GM21390 (cell line): ENCODE data around the gene MAG.
"Not testable (repeated sequence)": the region's sequence is repeated elsewhere in the genome, so short reads cannot be mapped to it uniquely, and the experiment has no call there.

Source experiments
- ATAC-seq: cut with Tn5 transposase; IDR thresholded peaks from one replicate; pipeline ENCODE4 v1.9.1; 2021; ENCODE audit not compliant: unreplicated experiment

Gene MAG

DNA sequence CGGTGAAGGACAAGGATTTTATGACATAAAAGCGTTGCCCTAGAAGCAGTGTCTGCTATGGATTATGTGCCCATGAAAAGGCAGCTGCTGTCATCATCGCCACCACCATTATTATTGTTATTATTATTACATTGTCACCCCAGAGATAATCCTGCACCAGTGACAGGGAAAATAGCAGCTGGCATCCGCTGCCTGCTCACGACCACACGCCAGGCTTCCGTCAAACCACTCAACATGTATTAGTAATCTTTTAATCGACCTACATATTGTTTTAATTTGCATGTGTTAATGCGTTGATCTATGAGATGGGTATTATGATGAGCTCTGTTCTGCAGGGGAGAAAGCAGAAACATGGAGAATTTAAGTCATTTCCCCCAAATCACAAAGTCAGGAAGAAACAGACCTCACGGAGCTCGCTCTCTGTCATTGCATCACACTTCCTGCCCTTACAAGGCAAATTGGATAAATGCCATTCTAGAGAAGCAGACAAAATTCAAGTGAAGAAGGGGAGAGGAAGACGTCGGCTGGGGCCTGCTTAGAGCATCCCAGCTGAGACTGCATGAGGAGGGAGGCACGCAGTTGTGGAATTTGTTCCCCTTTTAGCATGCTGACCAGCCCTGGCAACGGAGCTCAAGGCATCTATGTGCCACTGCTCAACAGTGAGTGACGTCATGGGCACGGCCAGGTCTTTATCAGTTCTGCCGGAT lies 66.1 kb downstream of the MAG start, which contains the start of gene FFAR3:
Gene FFAR3 (plus strand): TSS at position 594 of the 707 bp plus-strand sequence. CDS start 431 bp downstream, outside the sequence.
- ATAC-seq, result no peak

DNA sequence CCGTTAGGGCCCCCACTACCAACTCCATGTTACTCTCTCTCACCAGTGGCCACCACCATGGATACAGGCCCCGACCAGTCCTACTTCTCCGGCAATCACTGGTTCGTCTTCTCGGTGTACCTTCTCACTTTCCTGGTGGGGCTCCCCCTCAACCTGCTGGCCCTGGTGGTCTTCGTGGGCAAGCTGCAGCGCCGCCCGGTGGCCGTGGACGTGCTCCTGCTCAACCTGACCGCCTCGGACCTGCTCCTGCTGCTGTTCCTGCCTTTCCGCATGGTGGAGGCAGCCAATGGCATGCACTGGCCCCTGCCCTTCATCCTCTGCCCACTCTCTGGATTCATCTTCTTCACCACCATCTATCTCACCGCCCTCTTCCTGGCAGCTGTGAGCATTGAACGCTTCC lies 66.9 kb downstream of the MAG start:
- ATAC-seq, result not testable (repeated sequence)

DNA sequence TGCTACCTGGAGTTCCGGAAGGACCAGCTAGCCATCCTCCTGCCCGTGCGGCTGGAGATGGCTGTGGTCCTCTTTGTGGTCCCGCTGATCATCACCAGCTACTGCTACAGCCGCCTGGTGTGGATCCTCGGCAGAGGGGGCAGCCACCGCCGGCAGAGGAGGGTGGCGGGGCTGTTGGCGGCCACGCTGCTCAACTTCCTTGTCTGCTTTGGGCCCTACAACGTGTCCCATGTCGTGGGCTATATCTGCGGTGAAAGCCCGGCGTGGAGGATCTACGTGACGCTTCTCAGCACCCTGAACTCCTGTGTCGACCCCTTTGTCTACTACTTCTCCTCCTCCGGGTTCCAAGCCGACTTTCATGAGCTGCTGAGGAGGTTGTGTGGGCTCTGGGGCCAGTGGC lies 67.4 kb downstream of the MAG start:
- ATAC-seq, result not testable (repeated sequence)

DNA sequence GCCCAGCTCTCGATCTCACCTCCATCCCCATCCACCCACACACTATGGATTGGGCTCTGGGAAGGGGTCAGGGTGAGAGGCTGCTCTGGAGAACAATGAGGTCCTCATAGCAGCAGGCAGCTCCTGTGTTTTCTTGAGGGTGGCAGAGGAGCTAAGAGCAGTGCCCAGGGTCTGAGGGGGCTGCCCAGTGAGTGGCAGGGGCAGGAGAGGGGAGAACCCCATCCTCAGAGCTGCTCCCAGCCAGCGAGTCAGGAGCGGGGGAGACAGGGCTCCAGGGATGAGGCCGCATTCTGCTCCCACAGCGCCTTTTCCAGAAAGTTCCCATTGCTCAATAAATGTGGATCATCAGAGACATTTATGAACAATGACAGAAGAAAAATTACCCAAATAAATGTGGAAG lies 68.1 kb downstream of the MAG start:
- not testable (repeated sequence) for ATAC-seq

- ATAC-seq, result no peak
Observed at GRCh38 chr19:35360880-35361420, 69.0 kb downstream of the MAG start.

- ATAC-seq, result no peak
Observed at GRCh38 chr19:35362261-35363000, 70.5 kb downstream of the MAG start.

GRCh38 chr19:35363001-35363590 lies 71.1 kb downstream of the MAG start:
- ATAC-seq, result no peak
